Mucosa of stomach (tissue), 1 donor: Measurements from ENCODE around the gene KDM4E.
"Not testable (repeated sequence)": the region's sequence is repeated elsewhere in the genome, so short reads cannot be mapped to it uniquely, and the experiment has no call there.

Experiments used
- H3K27me3 ChIP-seq: one replicate; pipeline ENCODE4 v1.7.0; 2013; ENCODE audit warnings: mild to moderate bottlenecking, low read length; ENCODE audit not compliant: control insufficient read depth, insufficient read depth
- H3K36me3 ChIP-seq: one replicate; pipeline ENCODE4 v1.7.0; 2013; ENCODE audit warnings: low read length; ENCODE audit not compliant: control insufficient read depth, insufficient read depth
- H3K4me1 ChIP-seq: one replicate; pipeline ENCODE4 v1.7.0; 2013; ENCODE audit warnings: mild to moderate bottlenecking, low read length; ENCODE audit not compliant: control insufficient read depth, insufficient read depth
- H3K4me3 ChIP-seq: one replicate; pipeline ENCODE4 v1.7.0; 2013; ENCODE audit warnings: low read length
- H3K9ac ChIP-seq: one replicate; pipeline ENCODE4 v1.7.0; 2013; ENCODE audit warnings: mild to moderate bottlenecking, low read length, moderate library complexity
- H3K9me3 ChIP-seq: one replicate; pipeline ENCODE4 v1.7.0; 2013; ENCODE audit warnings: mild to moderate bottlenecking, low read length, moderate library complexity; ENCODE audit not compliant: control insufficient read depth
- donor health status: Pancreatic carcinoma.

Gene KDM4E

DNA sequence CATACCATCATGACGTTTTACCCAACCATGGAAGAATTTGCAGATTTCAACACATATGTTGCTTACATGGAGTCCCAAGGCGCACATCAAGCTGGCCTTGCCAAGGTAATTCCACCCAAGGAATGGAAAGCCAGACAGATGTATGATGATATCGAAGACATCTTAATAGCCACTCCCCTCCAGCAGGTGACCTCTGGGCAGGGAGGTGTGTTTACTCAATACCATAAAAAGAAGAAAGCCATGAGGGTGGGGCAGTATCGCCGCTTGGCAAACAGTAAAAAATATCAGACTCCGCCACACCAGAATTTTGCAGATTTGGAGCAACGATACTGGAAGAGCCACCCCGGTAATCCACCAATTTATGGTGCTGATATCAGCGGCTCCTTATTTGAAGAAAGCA, 536 bp downstream of the KDM4E start:
- H3K9ac ChIP-seq, H3K4me3 ChIP-seq, H3K27me3 ChIP-seq, H3K9me3 ChIP-seq, H3K36me3 ChIP-seq, H3K4me1 ChIP-seq: not testable (repeated sequence)

DNA sequence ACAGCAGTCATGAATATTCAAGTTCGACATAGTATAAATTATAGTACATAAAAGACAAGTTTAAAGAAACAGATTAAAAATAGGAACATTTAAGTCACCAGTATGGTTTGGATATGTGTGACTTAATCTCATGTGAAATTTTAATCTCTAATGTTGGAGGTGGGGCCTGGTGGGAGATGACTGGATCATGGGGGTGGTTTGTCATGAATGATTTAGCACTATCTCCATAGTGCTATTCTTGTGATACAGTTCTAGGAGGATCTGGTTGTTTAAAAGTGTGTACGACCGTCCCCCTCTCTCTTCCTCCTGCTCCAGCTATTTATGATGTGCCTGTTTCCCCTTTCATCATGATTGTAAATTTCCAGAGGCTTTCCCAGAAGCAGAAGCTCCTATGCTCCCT, 3.3 kb downstream of the KDM4E start:
- Histone ChIP-seq H3K9me3 (no peaks in the 10 kb centered on the region), H3K4me3 (no peak overlapping the region), H3K27me3 (no peaks in the 10 kb centered on the region), H3K36me3 (no peaks in the 10 kb centered on the region), H3K9ac (no peak overlapping the region), H3K4me1 (no peaks in the 10 kb centered on the region)

DNA sequence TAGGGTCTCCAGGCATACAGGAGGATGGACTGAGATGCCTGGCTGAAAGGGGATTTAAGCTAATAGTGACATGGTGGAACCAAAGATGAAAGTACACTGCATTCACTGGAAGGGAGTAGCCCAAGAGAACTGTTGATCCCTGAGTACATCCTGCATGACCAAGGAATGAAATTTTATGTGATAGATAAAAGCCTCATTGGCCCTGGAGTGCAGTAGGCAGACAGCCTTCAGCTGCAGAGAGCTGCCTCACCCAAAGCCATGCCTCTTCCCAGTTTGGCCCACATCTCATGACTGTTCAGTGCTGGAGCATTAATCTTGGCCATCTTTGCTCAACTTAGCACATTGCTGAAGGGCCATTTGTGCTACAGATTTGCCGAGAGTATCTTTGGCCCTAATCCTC, 8.0 kb downstream of the KDM4E start:
- Histone ChIP-seq H3K36me3 (no peaks in the 10 kb centered on the region), H3K4me1 (no peaks in the 10 kb centered on the region), H3K9me3 (no peaks in the 10 kb centered on the region), H3K9ac (no peak overlapping the region), H3K4me3 (no peak overlapping the region), H3K27me3 (peaks cover 10% of the 10 kb centered on the region)

- Histone ChIP-seq H3K9ac (no peak overlapping the region), H3K4me1 (no peaks in the 10 kb centered on the region), H3K36me3 (no peaks in the 10 kb centered on the region), H3K27me3 (peaks cover 12% of the 10 kb centered on the region), H3K4me3 (no peak overlapping the region), H3K9me3 (no peaks in the 10 kb centered on the region)
Observed at GRCh38 chr11:95035316-95035715, 10.3 kb downstream of the KDM4E start.

DNA sequence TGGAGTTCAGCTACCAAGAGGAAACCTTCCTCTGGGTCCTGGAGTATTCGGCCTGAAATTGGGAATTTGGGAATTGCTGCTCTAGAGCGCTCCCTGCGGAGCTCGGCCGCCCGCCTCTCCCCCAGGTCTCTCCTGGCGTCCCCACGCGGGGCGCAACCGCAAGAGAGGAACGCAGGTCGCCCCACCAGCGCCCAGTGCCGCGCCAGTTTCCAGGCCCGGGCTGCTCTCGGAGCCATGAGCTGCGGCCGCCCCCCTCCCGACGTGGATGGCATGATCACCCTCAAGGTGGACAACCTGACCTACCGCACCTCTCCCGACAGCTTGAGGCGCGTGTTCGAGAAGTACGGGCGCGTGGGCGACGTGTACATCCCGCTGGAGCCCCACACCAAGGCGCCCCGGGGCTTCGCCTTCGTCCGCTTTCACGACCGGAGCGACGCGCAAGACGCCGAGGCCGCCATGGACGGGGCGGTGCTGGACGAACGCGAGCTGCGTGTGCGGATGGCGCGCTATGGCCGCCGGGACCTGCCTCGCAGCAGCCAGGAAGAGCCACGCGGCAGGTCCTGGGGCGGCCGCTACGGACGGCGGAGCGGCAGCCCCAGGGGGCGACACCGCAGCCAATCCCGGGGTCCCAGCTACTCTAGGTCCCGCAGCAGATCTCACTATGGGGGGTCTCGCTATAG, 12.4 kb downstream of the KDM4E start:
- peaks cover 12% of the 10 kb centered on the region for H3K27me3 ChIP-seq
- H3K4me1 ChIP-seq, H3K9me3 ChIP-seq, H3K4me3 ChIP-seq, H3K36me3 ChIP-seq, H3K9ac ChIP-seq: not testable (repeated sequence)

DNA sequence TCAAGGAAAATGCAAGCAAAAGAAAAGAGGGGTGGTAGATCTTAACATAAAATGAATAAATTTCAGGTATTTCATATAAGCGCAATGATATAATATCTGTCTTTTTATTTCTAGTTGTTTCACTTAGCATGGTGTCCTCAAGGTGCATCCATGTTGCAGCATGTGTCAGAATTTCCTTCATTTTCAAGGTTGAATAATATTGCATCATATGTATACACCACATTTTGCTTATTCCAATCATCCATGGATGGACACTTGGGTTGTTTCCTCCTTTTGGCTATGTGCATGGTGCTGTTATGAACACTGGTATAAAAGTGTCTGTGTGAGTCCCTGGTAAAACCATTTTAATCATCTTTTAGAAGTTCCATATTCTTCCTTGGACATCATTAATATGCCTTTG, 17.2 kb downstream of the KDM4E start:
- Histone ChIP-seq H3K9me3 (no peaks in the 10 kb centered on the region), H3K36me3 (no peaks in the 10 kb centered on the region), H3K9ac (no peak overlapping the region), H3K4me3 (no peak overlapping the region), H3K4me1 (no peaks in the 10 kb centered on the region), H3K27me3 (peaks cover 5% of the 10 kb centered on the region)

DNA sequence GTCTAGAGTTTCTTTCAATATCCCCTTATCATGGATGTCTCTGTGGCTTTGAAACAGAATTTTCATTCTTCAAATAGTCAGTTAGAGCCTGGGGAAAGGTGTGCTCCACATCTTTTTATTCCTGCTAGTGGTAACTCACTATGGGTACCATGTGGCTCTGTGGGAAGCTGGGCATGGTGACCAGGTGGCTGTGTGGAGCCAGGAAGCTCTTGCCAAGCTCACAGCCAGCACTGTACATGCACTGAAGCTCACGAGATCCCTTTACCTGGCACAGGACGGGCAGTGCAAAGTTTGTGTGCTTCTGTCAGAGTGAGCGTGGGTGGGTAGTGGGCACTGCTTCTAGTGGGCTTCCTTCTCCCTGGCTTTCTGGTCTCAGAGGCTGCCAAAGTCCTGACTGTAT, 17.8 kb downstream of the KDM4E start:
- Histone ChIP-seq H3K27me3 (peaks cover 3% of the 10 kb centered on the region), H3K36me3 (no peaks in the 10 kb centered on the region)

DNA sequence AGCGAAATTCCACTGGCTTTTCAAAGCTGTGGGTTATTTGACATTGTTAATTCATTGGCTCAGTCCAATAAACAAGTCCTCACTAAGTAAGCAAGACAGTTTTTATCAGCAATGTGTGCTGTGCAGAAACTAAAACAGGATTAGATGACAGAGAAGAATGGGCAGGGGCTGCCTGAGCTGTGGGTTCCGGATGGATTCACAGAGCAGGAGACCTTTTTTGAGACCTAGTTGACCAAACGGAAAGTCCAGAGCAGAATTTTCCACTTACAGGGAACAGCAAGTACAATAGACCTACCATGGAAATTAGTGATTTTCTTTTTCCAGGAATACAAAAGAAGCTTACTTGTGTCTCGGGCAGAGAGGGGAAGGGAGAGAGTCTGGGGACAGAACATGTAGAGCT, 19.0 kb downstream of the KDM4E start:
- Histone ChIP-seq H3K27me3 (no peaks in the 10 kb centered on the region), H3K4me1 (no peaks in the 10 kb centered on the region), H3K9ac (no peak overlapping the region), H3K36me3 (no peaks in the 10 kb centered on the region), H3K4me3 (no peak overlapping the region), H3K9me3 (no peaks in the 10 kb centered on the region)

More for the DNA sequence above, 17.8 kb downstream of the KDM4E start:
- no peak overlapping the region for H3K9ac ChIP-seq
- H3K4me1 ChIP-seq, result no peaks in the 10 kb centered on the region
- H3K9me3 ChIP-seq, result no peaks in the 10 kb centered on the region
- H3K4me3 ChIP-seq, result no peak overlapping the region

DNA sequence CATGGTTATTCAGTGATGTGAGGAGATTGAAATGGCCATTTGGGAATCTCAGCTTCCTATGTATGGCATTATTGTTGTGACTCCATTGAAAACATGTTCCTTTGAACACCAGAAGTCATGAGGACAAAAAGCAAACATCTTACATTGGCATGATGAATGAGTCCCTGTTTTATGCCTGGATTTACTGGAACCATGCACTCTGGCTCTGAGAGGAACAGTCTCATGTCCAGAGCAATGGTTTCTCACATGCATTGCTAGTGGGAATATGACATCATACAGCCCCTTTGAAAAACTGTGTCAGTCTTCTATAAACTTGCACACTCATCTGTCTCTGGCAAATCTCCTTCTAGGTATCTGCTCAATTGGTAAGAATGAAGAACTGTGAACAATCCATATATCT, 20.8 kb downstream of the KDM4E start:
- Histone ChIP-seq H3K9ac (no peak overlapping the region), H3K36me3 (no peaks in the 10 kb centered on the region), H3K9me3 (no peaks in the 10 kb centered on the region), H3K4me1 (no peaks in the 10 kb centered on the region), H3K4me3 (no peak overlapping the region), H3K27me3 (no peaks in the 10 kb centered on the region)

GRCh38 chr11:95049122-95049521, 24.1 kb downstream of the KDM4E start, which contains the start of gene KDM4F:
TSS of gene KDM4F (plus strand) at chr11:95049422.
- H3K4me3 ChIP-seq, H3K9ac ChIP-seq, H3K9me3 ChIP-seq, H3K27me3 ChIP-seq, H3K4me1 ChIP-seq, H3K36me3 ChIP-seq: not testable (repeated sequence)

- Histone ChIP-seq H3K9me3 (no peaks in the 10 kb centered on the region), H3K4me3 (no peak overlapping the region), H3K4me1 (no peaks in the 10 kb centered on the region), H3K27me3 (no peaks in the 10 kb centered on the region), H3K9ac (no peak overlapping the region), H3K36me3 (no peaks in the 10 kb centered on the region)
Observed at GRCh38 chr11:95050595-95051202, 25.6 kb downstream of the KDM4E start.

- no peaks in the 10 kb centered on the region for H3K27me3 ChIP-seq
- H3K9me3 ChIP-seq, result no peaks in the 10 kb centered on the region
- no peak overlapping the region for H3K9ac ChIP-seq
- H3K36me3 ChIP-seq, result no peaks in the 10 kb centered on the region
- no peaks in the 10 kb centered on the region for H3K4me1 ChIP-seq
- H3K4me3 ChIP-seq, result no peak overlapping the region
Observed at GRCh38 chr11:95054356-95054755, 29.3 kb downstream of the KDM4E start.
